Kidney epithelial cell (primary cell): ENCODE results near the gene ZMYM4. TPM values are rescaled to one million over a fixed set of nuclear protein-coding genes. Genes with fewer than 3 reads are reported as not detected.
A peak's percentile ranks its signal among the peaks of the same experiment; 100 is the strongest.
"Not testable (repeated sequence)": the region's sequence is repeated elsewhere in the genome, so short reads cannot be mapped to it uniquely, and the experiment has no call there.

Experiments used
- DNase-seq: peaks from one replicate; pipeline ENCODE4 v3.0.0-alpha.2; 2010; ENCODE audit warnings: low read depth
- H3K27me3 ChIP-seq: 2 replicates; pipeline ENCODE4 v1.6.0; 2011; ENCODE audit warnings: low read length; ENCODE audit not compliant: control insufficient read depth, insufficient read depth
- H3K36me3 ChIP-seq: 2 replicates; pipeline ENCODE4 v1.5.1; 2011; ENCODE audit warnings: low read length; ENCODE audit not compliant: control insufficient read depth, insufficient read depth
- H3K4me3 ChIP-seq: 2 replicates; pipeline ENCODE4 v1.5.1; 2011; ENCODE audit warnings: low read depth, mild to moderate bottlenecking, control low read depth, low read length
- total RNA-seq: library from RNA; depleted of rRNA; stranded (reverse); fragments of >200 nt; gene quantifications from 2 replicates; pipeline ENCODE4 v1.2.3, GENCODE V29; 2015
- TF ChIP-seq, protein P1 (sequence below): IDR thresholded peaks from 2 replicates; pipeline ENCODE4 v1.5.1; 2011; ENCODE audit warnings: mild to moderate bottlenecking, moderate library complexity, low read length, control low read depth, inconsistent platforms; ENCODE audit not compliant: insufficient read depth, poor library complexity, severe bottlenecking

The ZMYM4 gene
- total RNA-seq, 1 donor from 2014 or later = 35.1 TPM

DNA sequence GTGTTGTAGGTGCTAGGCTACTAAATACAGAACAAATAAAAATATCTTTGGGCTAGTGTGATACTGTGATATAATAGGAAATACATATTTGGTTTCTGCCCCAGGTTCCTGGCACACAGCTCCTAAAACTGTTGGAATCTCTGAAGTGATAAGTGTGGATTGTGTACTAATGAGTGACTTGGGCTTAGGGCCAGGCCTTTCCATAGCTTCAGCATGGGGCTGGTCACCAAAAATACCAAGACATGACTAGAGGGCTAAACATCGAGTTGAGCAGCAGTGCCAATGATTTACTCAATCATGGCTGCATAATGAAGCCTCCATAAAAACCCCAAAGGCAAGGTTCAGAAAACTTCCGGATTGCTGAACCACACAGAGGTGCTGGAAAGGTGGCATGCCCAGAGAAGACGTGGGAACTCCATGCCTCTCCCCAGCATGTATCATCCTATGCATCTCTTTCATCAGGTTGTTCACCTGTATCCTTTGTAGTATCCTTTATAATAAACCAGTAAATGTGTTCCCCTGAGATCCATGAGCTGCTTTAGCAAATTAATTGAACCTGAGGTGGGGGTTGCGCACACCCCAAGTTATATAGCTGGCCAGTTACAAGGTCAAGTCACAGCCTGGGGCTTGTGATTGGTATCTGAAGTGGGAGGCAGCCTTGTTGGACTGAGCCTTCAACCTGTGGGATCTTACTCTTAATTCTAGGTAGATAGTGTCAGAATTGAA is 51.6 kb downstream of the ZMYM4 start:
- peak; percentile 28 for DNase-seq
- H3K27me3 ChIP-seq = no peaks in the 10 kb centered on the region
- no peaks in the 10 kb centered on the region for H3K36me3 ChIP-seq
- TF ChIP-seq, protein P1, sequence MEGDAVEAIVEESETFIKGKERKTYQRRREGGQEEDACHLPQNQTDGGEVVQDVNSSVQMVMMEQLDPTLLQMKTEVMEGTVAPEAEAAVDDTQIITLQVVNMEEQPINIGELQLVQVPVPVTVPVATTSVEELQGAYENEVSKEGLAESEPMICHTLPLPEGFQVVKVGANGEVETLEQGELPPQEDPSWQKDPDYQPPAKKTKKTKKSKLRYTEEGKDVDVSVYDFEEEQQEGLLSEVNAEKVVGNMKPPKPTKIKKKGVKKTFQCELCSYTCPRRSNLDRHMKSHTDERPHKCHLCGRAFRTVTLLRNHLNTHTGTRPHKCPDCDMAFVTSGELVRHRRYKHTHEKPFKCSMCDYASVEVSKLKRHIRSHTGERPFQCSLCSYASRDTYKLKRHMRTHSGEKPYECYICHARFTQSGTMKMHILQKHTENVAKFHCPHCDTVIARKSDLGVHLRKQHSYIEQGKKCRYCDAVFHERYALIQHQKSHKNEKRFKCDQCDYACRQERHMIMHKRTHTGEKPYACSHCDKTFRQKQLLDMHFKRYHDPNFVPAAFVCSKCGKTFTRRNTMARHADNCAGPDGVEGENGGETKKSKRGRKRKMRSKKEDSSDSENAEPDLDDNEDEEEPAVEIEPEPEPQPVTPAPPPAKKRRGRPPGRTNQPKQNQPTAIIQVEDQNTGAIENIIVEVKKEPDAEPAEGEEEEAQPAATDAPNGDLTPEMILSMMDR = no peak
- no peak overlapping the region for H3K4me3 ChIP-seq

DNA sequence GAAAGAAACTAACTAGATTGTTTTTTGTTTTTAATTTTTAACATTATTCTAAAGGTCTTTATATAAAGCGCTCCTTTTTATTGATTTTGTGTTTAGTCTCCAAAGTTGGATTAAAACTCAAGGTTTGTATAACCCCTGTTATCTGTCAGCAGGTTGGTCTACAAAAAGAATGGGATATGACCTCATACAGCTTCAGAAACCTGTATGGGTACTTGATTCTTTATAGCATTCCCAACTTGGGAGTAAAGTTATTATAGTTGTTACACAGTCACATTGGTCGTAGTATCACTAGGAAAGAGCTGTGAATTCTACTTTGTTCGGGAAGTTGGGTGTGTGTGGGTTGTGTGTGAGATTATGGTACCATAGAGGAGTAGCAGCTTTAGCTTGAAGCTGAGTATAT is 52.4 kb downstream of the ZMYM4 start:
- TF ChIP-seq, protein P1 = no peak
- Histone ChIP-seq H3K36me3 (no peaks in the 10 kb centered on the region), H3K27me3 (no peaks in the 10 kb centered on the region), H3K4me3 (no peak overlapping the region)
- no peak for DNase-seq

DNA sequence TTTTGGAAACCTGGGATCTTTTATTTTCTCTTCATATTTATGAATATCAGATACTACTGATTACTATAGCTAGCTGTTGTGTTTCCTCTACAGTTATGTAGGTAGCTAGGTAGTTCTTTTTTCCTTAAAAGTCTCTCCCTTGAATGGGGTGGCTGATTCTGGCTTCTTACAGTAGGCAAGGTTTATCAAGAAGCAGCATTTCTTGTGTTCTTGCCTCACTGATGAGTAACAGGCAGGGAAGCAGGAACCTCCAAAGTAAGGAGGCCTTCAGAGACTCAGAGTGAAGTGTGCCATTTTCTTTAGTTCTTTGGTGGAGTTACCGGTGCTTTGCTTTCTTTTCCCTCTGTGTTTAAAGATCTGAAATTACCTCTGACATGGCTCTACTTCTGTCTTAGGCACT is 56.0 kb downstream of the ZMYM4 start:
- TF ChIP-seq, protein P1 = no peak
- no peak for DNase-seq
- Histone ChIP-seq H3K27me3 (no peaks in the 10 kb centered on the region), H3K4me3 (no peak overlapping the region), H3K36me3 (no peaks in the 10 kb centered on the region)

DNA sequence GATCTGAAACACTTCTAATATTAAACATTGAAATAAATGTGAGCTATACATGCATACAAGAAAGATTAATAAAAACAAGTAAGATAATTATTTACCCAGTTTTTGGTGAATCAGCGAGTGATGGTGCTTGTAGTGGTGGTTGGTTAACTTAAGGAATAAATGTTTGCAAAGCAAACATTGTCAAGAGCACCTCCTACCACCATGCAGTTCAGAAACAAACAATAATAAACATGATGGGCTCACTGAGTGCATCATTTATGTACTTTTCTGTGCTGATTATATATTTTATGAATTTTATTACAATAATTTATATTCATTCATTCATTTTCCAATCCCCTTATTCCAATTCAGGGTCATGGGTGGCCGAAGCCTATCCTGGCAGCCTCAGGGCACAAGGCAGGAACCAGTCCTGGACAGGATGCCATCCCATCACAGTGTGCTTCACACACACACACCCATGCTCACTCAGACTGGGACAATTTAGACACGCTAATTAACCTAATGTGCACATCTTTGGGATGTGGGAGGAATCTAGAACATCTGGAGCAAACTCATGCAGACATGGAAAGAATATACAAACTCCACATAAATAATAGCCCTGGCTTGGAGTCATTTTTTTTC is 57.8 kb downstream of the ZMYM4 start:
- H3K27me3 ChIP-seq = no peaks in the 10 kb centered on the region
- H3K4me3 ChIP-seq = no peak overlapping the region
- DNase-seq = no peak
- no peaks in the 10 kb centered on the region for H3K36me3 ChIP-seq
- TF ChIP-seq, protein P1 = no peak

DNA sequence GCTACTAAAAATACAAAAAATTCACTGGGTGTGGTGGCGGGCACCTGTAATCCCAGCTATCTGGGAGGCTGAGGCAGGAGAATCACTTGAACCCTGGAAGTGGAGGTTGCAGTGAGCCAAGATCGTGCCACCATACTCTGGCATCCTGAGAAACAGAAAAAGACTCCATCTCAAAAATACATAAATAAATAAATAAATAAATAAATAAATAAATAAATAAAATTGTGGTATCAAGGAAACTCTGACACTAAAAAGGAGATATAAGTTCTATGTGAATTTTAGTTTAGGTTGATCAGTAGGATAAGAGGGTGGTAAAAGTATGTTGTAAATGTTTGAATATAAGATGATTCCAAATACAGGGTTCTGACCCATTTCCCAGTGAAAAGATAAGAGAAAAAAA is 63.1 kb downstream of the ZMYM4 start:
- DNase-seq, H3K27me3 ChIP-seq, H3K36me3 ChIP-seq, H3K4me3 ChIP-seq: not testable (repeated sequence)

DNA sequence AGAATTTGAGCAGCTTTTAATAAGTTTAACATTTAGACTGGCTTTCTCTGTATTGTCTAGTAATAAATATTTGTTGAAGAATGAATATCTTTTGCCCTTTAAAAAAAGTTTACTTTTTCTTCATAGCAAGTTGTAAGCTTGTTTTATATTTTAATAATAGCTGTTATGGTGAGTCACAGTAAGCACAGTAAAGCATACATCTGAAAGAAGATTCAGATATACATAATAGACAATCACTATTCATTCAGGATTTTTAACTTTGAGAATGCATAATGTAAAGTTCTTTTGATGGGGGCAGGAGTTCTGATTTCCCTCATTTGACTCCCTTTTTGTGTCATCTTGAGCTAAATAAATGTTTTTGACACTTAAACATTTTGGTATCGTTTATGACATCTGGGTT is 66.0 kb downstream of the ZMYM4 start:
- Histone ChIP-seq H3K27me3 (no peaks in the 10 kb centered on the region), H3K4me3 (no peak overlapping the region), H3K36me3 (no peaks in the 10 kb centered on the region)
- DNase-seq = no peak
- TF ChIP-seq, protein P1 = no peak
